ENCODE results near the gene MYOM1. TPM values are rescaled to one million over a fixed set of nuclear protein-coding genes. Genes with fewer than 3 reads are reported as not detected.

MYOM1 gene
- total RNA-seq, 2 experiments from 2014 or later, result 0.71 to 2.1 TPM

GRCh38 chr18:3124822-3125221, 94.9 kb downstream of the MYOM1 start:
- Mint-ChIP-seq H3K4me3 (no peak overlapping the region), H3K36me3 (ENCODE audit: low read depth) (peaks cover 2% of the 10 kb centered on the region)
- POLR2A ChIA-PET, result no interaction called here

DNA sequence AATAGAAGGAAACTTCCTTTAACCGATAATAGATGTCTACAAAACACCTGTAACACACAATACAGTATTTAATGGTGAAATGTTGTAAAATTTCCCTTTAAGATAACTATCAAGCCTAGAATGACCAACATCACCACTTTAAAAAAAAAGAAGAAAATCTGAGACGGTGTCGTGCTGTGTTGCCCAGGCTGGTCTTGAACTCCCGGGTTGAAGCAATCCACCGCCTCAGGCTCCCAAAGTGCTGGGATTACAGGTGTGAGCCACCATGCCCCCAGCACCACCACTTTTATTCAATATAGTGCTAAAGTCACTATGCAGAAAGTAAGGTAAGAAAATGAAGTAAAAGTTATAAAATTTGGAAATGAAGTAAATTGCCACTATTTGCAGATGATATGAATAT, 96.9 kb downstream of the MYOM1 start:
- H3K4me3 Mint-ChIP-seq, result no peak overlapping the region
- H3K9me3 Mint-ChIP-seq, result peaks cover 6% of the 10 kb centered on the region
- H3K36me3 Mint-ChIP-seq (ENCODE audit: low read depth), result peaks cover 2% of the 10 kb centered on the region
- DNase-seq, result no peak
- H3K27me3 Mint-ChIP-seq, result no peaks in the 10 kb centered on the region
- no peaks in the 10 kb centered on the region for H3K4me1 Mint-ChIP-seq
- CTCF ChIA-PET, result no interaction called here
- POLR2A ChIA-PET, result no interaction called here
- H3K27ac Mint-ChIP-seq, result no peak overlapping the region

More at GRCh38 chr18:3124822-3125221, 94.9 kb downstream of the MYOM1 start:
- H3K9me3 Mint-ChIP-seq, result peaks cover 6% of the 10 kb centered on the region
- CTCF ChIA-PET, result interaction anchor here (0.6 to 1.4 kb wide), 3 partner anchors 14 to 211 kb away, joined by 3 to 5 read pairs (median 3); no protein-coding TSS in a partner anchor
- DNase-seq, result no peak
- H3K27me3 Mint-ChIP-seq, result no peaks in the 10 kb centered on the region
- no peak overlapping the region for H3K27ac Mint-ChIP-seq
- peaks cover 9% of the 10 kb centered on the region for H3K4me1 Mint-ChIP-seq

GRCh38 chr18:3121259-3121658, 98.5 kb downstream of the MYOM1 start:
- Mint-ChIP-seq H3K9me3 (peaks cover 6% of the 10 kb centered on the region), H3K4me3 (no peak overlapping the region), H3K36me3 (ENCODE audit: low read depth) (peaks cover 2% of the 10 kb centered on the region), H3K27me3 (no peaks in the 10 kb centered on the region), H3K27ac (no peak overlapping the region), H3K4me1 (no peaks in the 10 kb centered on the region)
- DNase-seq, result no peak
- CTCF ChIA-PET, result no interaction called here
- POLR2A ChIA-PET, result no interaction called here

DNA sequence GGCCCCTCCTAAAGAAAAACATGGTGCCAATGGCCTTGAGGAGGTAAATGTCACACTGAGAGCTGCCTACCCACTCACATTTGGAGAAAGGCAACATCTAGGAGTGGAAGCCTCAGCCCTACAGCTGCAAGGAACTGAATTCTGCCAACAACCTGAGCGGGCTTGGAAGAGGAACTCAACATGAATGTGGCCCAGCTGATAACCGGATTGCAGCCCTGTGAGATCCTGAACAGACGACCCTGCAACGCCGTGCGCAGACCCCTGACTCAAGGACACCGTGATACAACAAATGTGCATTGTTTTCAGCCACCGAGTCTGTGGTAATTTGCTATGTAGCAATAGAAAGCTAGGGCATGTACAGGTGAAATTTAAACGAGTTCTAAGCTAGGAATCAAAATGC, 99.4 kb downstream of the MYOM1 start:
- POLR2A ChIA-PET, result no interaction called here
- Mint-ChIP-seq H3K9me3 (peaks cover 6% of the 10 kb centered on the region), H3K27me3 (no peaks in the 10 kb centered on the region), H3K4me3 (no peak overlapping the region), H3K27ac (no peak overlapping the region), H3K36me3 (ENCODE audit: low read depth) (peaks cover 2% of the 10 kb centered on the region), H3K4me1 (no peaks in the 10 kb centered on the region)
- CTCF ChIA-PET, result interaction anchor here (0.9 kb wide), 1 partner anchor 9 kb away, joined by 4 read pairs; no protein-coding TSS in a partner anchor
- DNase-seq, result no peak

- H3K27me3 Mint-ChIP-seq, result no peaks in the 10 kb centered on the region
- no peak for DNase-seq
- peaks cover 1% of the 10 kb centered on the region for H3K9me3 Mint-ChIP-seq
- CTCF ChIA-PET, result interaction anchor here (0.9 kb wide), 1 partner anchor 10 kb away, joined by 4 read pairs; no protein-coding TSS in a partner anchor
- no peak overlapping the region for H3K4me3 Mint-ChIP-seq
- POLR2A ChIA-PET, result no interaction called here
- no peaks in the 10 kb centered on the region for H3K36me3 Mint-ChIP-seq (ENCODE audit: low read depth)
- no peaks in the 10 kb centered on the region for H3K4me1 Mint-ChIP-seq
- no peak overlapping the region for H3K27ac Mint-ChIP-seq
Observed at GRCh38 chr18:3119401-3120341, 100.1 kb downstream of the MYOM1 start.

DNA sequence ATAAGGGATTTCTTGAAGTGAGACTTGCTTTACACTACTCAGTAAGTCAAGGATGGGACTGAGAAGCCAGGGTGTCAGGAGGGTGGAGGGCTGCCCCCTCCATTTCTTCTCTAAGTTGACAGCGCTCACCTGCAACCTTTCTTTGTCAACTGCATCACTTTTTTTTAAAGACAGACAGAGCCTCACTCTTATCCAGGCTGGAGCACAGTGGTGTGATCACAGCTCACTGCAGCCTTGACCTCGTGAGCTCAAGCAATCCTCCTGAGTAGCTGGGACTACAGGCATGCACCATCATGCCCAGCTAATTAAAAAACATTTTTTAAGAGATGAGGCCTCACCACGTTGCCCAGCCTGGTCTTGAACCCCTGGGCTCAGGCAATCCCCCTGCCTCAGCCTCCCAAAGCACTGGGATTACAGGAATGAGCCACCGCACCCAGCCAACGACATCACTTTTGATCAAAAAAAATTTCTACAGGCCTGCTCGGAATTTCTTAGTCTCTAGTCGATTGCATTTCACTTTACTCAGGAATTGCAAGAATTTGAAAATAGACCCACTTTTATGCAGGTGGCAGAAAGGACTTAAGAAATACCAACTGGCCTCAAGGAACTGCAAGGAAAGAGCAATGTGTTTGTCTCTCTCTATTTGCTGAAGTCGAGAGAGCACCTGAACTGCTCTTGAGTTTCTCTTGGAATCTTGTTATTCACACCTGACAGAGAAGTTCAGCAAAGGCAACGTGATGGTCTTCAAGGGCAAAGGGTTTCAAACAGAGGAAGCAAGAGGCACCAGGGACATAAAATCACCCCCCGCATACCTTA, 101.4 kb downstream of the MYOM1 start:
- POLR2A ChIA-PET, result no interaction called here
- no peaks in the 10 kb centered on the region for H3K9me3 Mint-ChIP-seq

DNA sequence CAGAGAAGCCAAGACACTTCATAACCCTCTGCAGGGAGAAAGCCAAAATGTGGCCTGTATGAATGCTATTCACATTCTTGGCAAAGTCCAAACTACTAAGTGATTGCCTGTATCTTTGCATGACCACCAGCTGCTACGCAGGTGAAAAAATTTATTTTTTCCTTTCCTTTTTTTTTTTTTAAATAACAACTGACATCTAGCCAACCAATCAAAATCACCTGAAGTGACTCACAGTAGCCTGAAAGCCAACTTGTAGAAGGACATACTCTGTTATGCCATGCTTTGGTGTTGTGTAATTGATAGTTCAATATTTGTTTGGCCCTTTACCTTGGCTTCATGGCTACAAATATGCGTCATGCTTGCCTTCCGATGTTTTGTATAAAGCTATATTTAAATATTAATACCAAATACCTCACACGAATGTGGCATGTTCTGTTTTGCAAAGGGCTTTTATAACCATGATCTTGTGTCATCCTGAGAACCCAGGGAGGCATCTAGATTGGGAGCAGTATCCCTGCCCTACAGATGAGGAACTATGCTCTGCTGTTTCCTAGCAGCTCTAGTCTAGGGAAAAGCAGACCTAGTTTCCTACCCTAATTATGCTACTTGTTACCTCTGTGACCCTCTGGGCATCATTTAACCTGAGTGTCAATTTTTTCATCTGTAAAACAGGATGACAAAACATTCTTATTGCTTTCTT, 102.1 kb downstream of the MYOM1 start:
- Mint-ChIP-seq H3K4me1 (no peaks in the 10 kb centered on the region), H3K36me3 (ENCODE audit: low read depth) (no peaks in the 10 kb centered on the region), H3K27me3 (peaks cover 1% of the 10 kb centered on the region), H3K9me3 (no peaks in the 10 kb centered on the region), H3K4me3 (no peak overlapping the region), H3K27ac (no peak overlapping the region)
- ChIA-PET CTCF (interaction anchor here (0.6 to 1.8 kb wide), 3 partner anchors 11 to 267 kb away, joined by 3 to 6 read pairs (median 3); no protein-coding TSS in a partner anchor), POLR2A (no interaction called here)
- DNase-seq, result no peak

More for the DNA sequence above, 101.4 kb downstream of the MYOM1 start:
- CTCF ChIA-PET, result interaction anchor here (0.6 kb wide), 1 partner anchor 268 kb away, joined by 3 read pairs; no protein-coding TSS in a partner anchor
- H3K4me1 Mint-ChIP-seq, result no peaks in the 10 kb centered on the region
- H3K27me3 Mint-ChIP-seq, result peaks cover 1% of the 10 kb centered on the region
- no peaks in the 10 kb centered on the region for H3K36me3 Mint-ChIP-seq (ENCODE audit: low read depth)
- DNase-seq, result no peak
- H3K27ac Mint-ChIP-seq, result no peak overlapping the region
- no peak overlapping the region for H3K4me3 Mint-ChIP-seq

DNA sequence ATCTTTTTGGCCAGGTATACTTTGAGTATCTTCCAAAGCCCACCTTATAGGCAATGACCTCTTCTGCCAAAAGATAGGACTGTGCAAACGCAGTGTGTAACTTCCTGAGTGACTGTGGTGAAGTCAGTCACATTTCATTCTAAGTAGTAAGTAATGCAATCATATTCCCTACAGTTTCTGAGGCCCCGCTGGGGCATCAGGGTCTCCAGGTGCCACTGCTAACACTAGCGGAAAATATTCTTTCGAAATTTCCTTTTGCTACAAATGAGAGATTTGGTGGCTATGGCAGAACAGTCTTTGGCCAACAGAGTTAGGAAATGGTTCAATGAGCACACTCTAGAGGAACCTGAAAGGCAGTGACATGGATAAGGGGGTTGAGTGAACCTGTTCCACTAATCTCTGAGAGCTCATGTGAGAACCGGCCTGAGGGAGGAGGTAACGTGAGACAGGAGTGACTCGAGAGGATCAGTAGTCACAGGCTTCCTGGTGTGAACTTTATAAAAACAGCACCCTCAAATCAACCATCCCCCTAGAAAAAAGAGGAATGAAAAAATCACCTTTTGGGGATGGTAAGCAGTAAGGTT, 104.2 kb downstream of the MYOM1 start:
- Mint-ChIP-seq H3K27ac (no peak overlapping the region), H3K4me1 (no peaks in the 10 kb centered on the region), H3K36me3 (ENCODE audit: low read depth) (no peaks in the 10 kb centered on the region), H3K4me3 (no peak overlapping the region), H3K27me3 (peaks cover 1% of the 10 kb centered on the region), H3K9me3 (no peaks in the 10 kb centered on the region)
- DNase-seq, result no peak
- POLR2A ChIA-PET, result interaction anchor here (0.6 kb wide), 1 partner anchor 216 kb away, joined by 5 read pairs; no protein-coding TSS in a partner anchor
- CTCF ChIA-PET, result interaction anchor here (1.8 kb wide), 1 partner anchor 13 kb away, joined by 6 read pairs; no protein-coding TSS in a partner anchor

- DNase-seq, result no peak
- Mint-ChIP-seq H3K27ac (no peak overlapping the region), H3K27me3 (peaks cover 1% of the 10 kb centered on the region), H3K4me3 (no peak overlapping the region), H3K36me3 (ENCODE audit: low read depth) (no peaks in the 10 kb centered on the region), H3K4me1 (no peaks in the 10 kb centered on the region), H3K9me3 (no peaks in the 10 kb centered on the region)
- ChIA-PET POLR2A (no interaction called here), CTCF (interaction anchor here (0.6 kb wide), 1 partner anchor 59 kb away, joined by 3 read pairs; no protein-coding TSS in a partner anchor)
Observed at GRCh38 chr18:3114451-3114850, 105.3 kb downstream of the MYOM1 start.

DNA sequence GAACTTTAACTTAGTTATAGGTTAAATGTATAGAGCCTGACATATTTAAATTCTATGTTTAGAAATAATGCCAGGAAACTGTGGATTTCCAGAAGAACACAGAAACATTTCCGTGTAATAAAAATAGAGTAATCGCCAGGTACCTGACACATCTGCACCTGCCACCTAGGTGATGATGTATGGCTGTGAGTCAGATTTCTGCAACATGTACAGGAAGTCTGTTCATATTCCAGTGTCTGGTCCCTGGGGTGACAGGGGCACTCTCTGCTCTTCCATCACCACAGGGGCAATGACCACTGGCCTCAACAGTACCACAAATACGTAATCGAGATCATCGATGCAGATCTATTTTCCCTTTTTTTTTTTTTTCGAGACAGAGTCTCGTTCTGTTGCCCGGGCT, 105.7 kb downstream of the MYOM1 start:
- Mint-ChIP-seq H3K27me3 (peaks cover 1% of the 10 kb centered on the region), H3K27ac (no peak overlapping the region), H3K9me3 (no peaks in the 10 kb centered on the region), H3K36me3 (ENCODE audit: low read depth) (no peaks in the 10 kb centered on the region), H3K4me1 (no peaks in the 10 kb centered on the region), H3K4me3 (no peak overlapping the region)
- ChIA-PET POLR2A (no interaction called here), CTCF (interaction anchor here (0.6 kb wide), 1 partner anchor 59 kb away, joined by 3 read pairs; no protein-coding TSS in a partner anchor)
- no peak for DNase-seq

DNA sequence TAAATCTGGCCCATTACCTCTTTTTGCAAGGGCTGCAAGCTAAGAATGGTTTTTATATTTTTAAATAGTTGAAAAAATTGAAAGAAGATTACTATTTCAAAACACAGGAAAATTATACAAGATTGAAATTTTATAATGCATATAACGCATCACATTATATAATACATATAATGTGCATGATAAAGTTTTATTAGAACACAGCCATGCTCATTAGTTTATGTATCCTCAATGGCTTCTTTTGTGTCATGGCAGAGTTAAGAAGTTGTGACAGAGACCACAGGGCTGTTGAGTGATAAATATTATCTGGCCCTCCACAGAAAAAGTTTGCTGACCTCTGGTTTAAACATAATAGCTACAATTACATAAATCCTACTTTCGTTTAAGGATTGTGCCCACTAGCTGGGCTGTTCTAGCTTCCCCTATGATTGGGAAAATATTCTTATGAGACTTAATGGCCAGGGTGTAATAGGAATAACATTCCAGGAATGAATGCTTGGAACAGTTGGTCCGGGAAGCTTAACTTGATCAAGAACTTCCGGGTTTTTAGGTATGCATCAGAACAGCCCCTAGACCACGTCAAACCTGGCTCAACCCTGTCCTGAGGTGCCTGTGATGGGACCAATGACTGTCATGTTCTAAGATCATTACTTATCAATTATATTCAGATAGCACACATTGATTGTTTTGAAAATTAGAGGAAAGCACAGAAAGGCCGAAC, 108.1 kb downstream of the MYOM1 start:
- peaks cover 2% of the 10 kb centered on the region for H3K4me1 Mint-ChIP-seq
- no peak for DNase-seq
- H3K36me3 Mint-ChIP-seq (ENCODE audit: low read depth), result no peaks in the 10 kb centered on the region
- CTCF ChIA-PET, result interaction anchor here (1.9 kb wide), 1 partner anchor 17 kb away, joined by 6 read pairs; no protein-coding TSS in a partner anchor
- H3K9me3 Mint-ChIP-seq, result no peaks in the 10 kb centered on the region
- H3K27me3 Mint-ChIP-seq, result peaks cover 1% of the 10 kb centered on the region
- no peak overlapping the region for H3K27ac Mint-ChIP-seq
- POLR2A ChIA-PET, result no interaction called here
- H3K4me3 Mint-ChIP-seq, result no peak overlapping the region

All from activated CD4-positive, alpha-beta T cell treated with anti-CD3 and anti-CD28 coated beads, Interleukin-2, amount 10 ng/mL, durations not matched to agents 7 days and 5 days (primary cell).